ENCODE results near the gene C6orf58. TPM values are rescaled to one million over a fixed set of nuclear protein-coding genes. Genes with fewer than 3 reads are reported as not detected.

Gene C6orf58
- not detected in 2 replicates for total RNA-seq (2014; rRNA removed; shearing (Covaris generic))

DNA sequence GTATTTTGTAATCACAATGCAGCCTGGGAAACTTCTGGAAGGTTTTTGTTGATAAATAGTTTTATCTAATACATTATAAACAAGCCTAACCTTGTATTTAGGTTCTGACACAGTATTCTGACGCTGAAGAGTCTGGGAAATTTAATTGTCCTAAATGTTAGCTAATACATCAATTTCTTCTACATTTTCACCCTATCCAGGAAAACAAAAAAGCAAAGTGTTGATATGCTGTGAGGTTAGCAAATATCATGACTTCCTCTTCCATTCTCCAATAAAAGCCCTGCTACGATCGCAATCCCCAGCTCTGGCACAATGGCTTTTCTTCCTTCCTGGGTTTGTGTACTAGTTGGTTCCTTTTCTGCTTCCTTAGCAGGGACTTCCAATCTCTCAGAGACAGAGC is at the start of gene C6orf58:
Gene C6orf58 (plus strand): TSS at position 301 of the 400 bp plus-strand sequence. CDS start 12 bp downstream, at position 313.
- no peak for DNase-seq (ENCODE audit: low read depth)

- DNase-seq (ENCODE audit: low read depth) = no peak
These were observed 44.0 kb upstream of the C6orf58 start for GRCh38 chr6:127533011-127533410.

- DNase-seq (ENCODE audit: low read depth) = no peak
These were observed 43.2 kb upstream of the C6orf58 start for GRCh38 chr6:127533736-127534135.

GRCh38 chr6:127538750-127539264 is 38.2 kb upstream of the C6orf58 start:
- DNase-seq (ENCODE audit: low read depth) = peak; percentile 2

- DNase-seq (ENCODE audit: low read depth) = peak; percentile 6
These were observed 37.7 kb upstream of the C6orf58 start for GRCh38 chr6:127539272-127539671.

- peak; percentile 6 for DNase-seq (ENCODE audit: low read depth)
These were observed 29.8 kb upstream of the C6orf58 start for GRCh38 chr6:127547215-127547614.

DNA sequence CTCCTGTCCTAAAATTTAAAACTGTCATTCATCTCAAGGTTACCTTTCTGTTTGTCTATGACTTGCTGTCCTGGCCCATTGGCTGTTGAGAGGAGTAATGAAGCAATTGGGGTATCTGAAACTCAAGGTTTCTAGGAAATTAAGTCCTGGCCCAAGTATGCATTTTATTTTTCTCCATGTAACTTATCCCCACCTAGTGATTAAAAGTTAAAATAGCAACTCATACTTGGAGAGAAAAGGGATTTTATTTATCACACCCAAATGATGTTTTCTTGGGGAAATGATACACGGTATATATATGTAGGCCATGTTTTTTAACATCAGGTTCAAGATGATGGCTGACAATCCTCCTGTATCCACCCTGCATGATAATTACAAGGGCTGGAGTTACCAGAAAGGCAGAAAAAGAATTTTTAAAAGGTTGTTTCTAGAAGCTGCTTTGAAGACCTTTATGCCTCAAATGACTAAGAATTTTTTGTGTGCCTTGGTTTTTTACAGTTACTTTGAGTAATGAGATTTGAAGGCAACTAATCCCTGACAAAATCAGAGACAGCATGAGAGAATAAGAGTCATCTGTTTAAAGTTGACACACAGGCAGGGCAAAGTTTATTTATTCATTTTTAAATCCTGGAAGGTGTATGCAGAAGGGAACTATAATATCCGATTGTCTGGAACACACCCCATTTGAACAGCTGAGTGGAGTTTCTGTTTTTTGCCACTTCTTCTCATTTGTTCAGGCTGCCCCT is 28.9 kb upstream of the C6orf58 start:
- DNase-seq (ENCODE audit: low read depth) = peak; percentile 7

DNA sequence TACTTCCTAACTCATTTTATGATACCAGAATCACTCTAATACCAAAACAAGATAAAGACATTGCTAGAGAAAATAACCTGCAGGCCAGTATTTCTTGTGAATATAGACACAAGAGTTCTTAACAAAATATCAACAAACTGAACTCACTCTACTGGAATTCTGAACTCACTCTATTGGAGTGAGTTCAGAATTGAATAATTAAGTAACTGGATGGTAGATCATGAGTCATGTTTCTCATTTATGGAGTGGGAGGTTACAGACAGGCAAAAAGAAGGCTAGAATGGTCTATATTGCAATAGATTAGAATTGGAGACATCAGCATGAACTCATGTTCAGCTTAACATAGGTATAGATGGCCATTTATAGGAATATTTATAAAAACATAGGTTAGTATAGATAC is 26.6 kb upstream of the C6orf58 start:
- no peak for DNase-seq (ENCODE audit: low read depth)

DNA sequence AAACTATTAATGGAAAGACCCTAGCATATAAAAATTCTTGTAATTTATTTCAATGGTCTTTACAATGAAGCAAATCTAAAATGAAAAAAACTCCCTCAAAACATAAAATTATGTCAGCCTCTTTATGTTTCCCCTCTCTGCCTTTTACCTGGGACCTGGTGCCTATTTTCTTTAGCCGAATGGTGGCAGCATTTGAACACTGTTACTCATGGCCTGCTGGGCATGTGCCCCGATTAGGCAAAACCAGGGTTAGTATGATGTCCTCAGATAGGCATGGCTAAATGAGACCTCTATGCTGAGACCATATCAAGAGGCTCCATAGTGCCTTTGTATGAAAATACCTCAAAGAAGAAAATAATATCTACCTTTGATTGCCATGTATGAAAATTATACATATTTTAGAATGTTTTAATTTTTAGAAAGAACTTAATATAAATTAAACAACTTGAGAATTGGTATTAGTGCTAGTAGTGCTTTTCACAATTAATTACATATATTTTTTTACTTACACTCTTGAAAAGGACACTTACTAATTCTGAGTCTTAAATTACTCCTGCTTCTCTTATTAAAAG is 22.5 kb upstream of the C6orf58 start:
- DNase-seq (ENCODE audit: low read depth) = peak; percentile 32

- no peak for DNase-seq (ENCODE audit: low read depth)
These were observed 15.3 kb upstream of the C6orf58 start for GRCh38 chr6:127561660-127562059.

DNA sequence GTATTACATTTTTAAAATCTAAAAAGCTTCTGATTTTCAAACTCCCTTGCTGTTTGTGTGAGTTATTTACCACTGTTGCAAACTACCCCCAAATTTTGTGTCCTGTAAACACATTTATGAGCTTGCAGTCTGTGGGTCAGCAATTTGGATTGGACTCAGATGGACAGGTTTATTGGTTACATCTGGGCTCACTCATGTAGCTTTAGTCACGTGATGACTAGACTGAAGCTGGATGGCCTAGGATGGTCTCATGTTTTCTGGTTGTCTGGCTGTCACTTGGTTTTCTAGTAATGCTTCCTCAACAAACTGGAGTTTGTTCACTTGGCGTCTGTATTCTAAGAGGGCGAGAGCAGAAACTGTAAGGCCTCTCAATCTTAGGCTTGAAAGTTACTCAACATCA is 12.2 kb upstream of the C6orf58 start:
- no peak for DNase-seq (ENCODE audit: low read depth)

- DNase-seq (ENCODE audit: low read depth) = no peak
These were observed 10.9 kb upstream of the C6orf58 start for GRCh38 chr6:127566119-127566518.

DNA sequence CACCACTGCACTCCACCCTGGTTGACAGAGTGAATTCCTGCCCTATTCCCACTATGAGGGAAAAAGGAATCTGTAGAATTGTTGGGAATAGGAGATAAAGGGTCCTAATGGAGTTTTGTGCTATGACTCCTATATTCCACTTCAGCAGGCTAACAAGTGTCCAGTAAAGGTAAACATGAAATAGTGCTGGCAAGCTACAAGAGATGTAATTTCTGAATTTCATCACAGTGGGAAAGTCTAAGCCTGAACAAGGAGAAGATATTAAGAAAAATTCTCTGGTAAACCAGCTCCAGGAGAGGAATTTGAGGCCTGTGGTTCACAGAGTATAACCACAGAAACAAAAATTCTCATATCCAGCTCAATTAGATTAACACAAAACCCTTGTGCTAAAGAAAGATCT is 10.3 kb upstream of the C6orf58 start:
- no peak for DNase-seq (ENCODE audit: low read depth)

- no peak for DNase-seq (ENCODE audit: low read depth)
These were observed 9.5 kb upstream of the C6orf58 start for GRCh38 chr6:127567476-127567875.

- DNase-seq (ENCODE audit: low read depth) = no peak
These were observed 6.1 kb upstream of the C6orf58 start for GRCh38 chr6:127570739-127571389.

GRCh38 chr6:127578900-127579299 is 1.9 kb downstream of the C6orf58 start:
- no peak for DNase-seq (ENCODE audit: low read depth)

GRCh38 chr6:127581576-127581975 is 4.6 kb downstream of the C6orf58 start:
- no peak for DNase-seq (ENCODE audit: low read depth)

DNA sequence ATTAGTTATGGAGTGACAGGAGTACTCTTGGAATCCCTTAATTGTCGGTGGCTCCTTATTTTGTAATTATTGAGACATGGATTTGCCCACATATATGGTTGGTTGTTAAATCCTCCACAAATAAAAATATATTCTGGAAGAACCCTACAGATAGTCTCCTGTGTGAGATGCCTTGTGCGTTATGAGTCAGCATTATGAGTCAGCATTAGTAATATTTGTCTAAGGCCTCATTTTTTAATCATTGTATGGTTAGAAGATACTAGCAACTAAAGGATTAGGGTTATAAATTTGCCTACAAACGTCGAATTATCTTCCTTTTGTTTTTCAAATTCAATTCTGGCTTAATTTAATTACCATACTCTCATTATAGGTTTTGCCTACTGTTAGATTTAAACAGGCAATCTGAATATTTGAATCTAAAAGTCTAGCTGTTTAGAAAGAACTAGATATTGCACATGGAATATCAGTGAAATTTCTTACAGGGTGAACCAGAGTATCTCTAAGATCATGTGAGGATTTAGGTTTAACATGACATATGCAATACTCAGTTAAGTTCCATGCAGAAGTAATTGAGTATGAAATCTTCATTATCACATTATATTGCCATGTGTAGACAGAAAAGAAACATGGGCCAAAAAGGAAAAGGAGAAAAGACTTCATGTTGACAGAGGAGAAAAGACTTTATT is 5.9 kb downstream of the C6orf58 start:
- DNase-seq (ENCODE audit: low read depth) = peak; percentile 77

- DNase-seq (ENCODE audit: low read depth) = no peak
These were observed 8.1 kb downstream of the C6orf58 start for GRCh38 chr6:127585123-127585522.

GRCh38 chr6:127586372-127586771 is 9.4 kb downstream of the C6orf58 start:
- no peak for DNase-seq (ENCODE audit: low read depth)

GRCh38 chr6:127587875-127588274 is 10.9 kb downstream of the C6orf58 start:
- no peak for DNase-seq (ENCODE audit: low read depth)

- no peak for DNase-seq (ENCODE audit: low read depth)
These were observed 12.2 kb downstream of the C6orf58 start for GRCh38 chr6:127589135-127589534.

Data from RPMI7951 (cell line).